GM23338 (cell line): ENCODE data around the gene VPS25. TPM values are rescaled to one million over a fixed set of nuclear protein-coding genes. Genes with fewer than 3 reads are reported as not detected.

Experiments used
- ATAC-seq: fragments of 200-7000 bp; cut with Tn5 transposase; 3 replicates; pipeline ENCODE4 v1.9.1; 2020
- DNase-seq: peaks from one replicate; pipeline ENCODE4 v3.0.0-alpha.2; 2015; ENCODE audit warnings: low spot score
- H2AFZ ChIP-seq: fragments of 200-600 bp; sonication (generic); 2 replicates; pipeline ENCODE4 v1.8.0; 2016; ENCODE audit warnings: antibody characterized with exemption, mild to moderate bottlenecking, moderate library complexity
- H3F3A ChIP-seq: fragments of 200-600 bp; sonication (generic); replicated peaks from 2 replicates; pipeline ENCODE4 v1.8.0; 2017; ENCODE audit warnings: antibody characterized with exemption, mixed run types, low read depth
- H3K27ac ChIP-seq: fragments of 200-600 bp; sonication (generic); 2 replicates; pipeline ENCODE4 v1.6.1; 2016; ENCODE audit warnings: low read depth
- H3K27me3 ChIP-seq: fragments of 200-600 bp; sonication (generic); 2 replicates; pipeline ENCODE4 v1.8.0; 2016; ENCODE audit warnings: mild to moderate bottlenecking, mixed run types, moderate library complexity; ENCODE audit not compliant: insufficient read depth
- H3K36me3 ChIP-seq: fragments of 200-600 bp; sonication (generic); 2 replicates; pipeline ENCODE4 v1.8.0; 2016; ENCODE audit warnings: mild to moderate bottlenecking; ENCODE audit not compliant: insufficient read depth
- H3K4me1 ChIP-seq: fragments of 200-600 bp; sonication (generic); 2 replicates; pipeline ENCODE4 v1.8.0; 2016; ENCODE audit warnings: mild to moderate bottlenecking, moderate library complexity; ENCODE audit not compliant: insufficient read depth
- H3K4me2 ChIP-seq: fragments of 200-600 bp; sonication (generic); 2 replicates; pipeline ENCODE4 v1.7.1; 2017; ENCODE audit warnings: mixed run types
- H3K4me3 ChIP-seq: fragments of 200-600 bp; sonication (generic); 2 replicates; pipeline ENCODE4 v1.6.1; 2016; ENCODE audit warnings: mixed run types
- H3K79me2 ChIP-seq: fragments of 200-600 bp; sonication (generic); replicated peaks from 2 replicates; pipeline ENCODE4 v1.8.0; 2017; ENCODE audit warnings: mild to moderate bottlenecking; ENCODE audit not compliant: insufficient read depth
- H3K9me2 ChIP-seq: fragments of 200-600 bp; sonication (generic); 2 replicates; pipeline ENCODE4 v1.8.0; 2017; ENCODE audit not compliant: insufficient read depth
- H4K20me1 ChIP-seq: fragments of 200-600 bp; sonication (generic); replicated peaks from 2 replicates; pipeline ENCODE4 v1.8.0; 2017; ENCODE audit warnings: mild to moderate bottlenecking; ENCODE audit not compliant: insufficient read depth
- H3K27ac Mint-ChIP-seq: 2 replicates; pipeline ENCODE4 v1.8.0; 2020; ENCODE audit warnings: inconsistent platforms, mild to moderate bottlenecking, moderate library complexity, mixed read lengths
- H3K27me3 Mint-ChIP-seq: 3 replicates; pipeline ENCODE4 v1.8.0; 2022; ENCODE audit warnings: low read depth, mild to moderate bottlenecking, moderate library complexity, mixed read lengths, inconsistent platforms; ENCODE audit not compliant: insufficient read depth, poor library complexity
- H3K36me3 Mint-ChIP-seq: 3 replicates; pipeline ENCODE4 v1.8.0; 2021; ENCODE audit warnings: low read depth, mild to moderate bottlenecking, inconsistent platforms, moderate library complexity, mixed read lengths
- H3K4me1 Mint-ChIP-seq: 3 replicates; pipeline ENCODE4 v1.8.0; 2020; ENCODE audit warnings: mild to moderate bottlenecking, inconsistent platforms, mixed read lengths
- H3K4me3 Mint-ChIP-seq: 3 replicates; pipeline ENCODE4 v1.8.0; 2021; ENCODE audit warnings: moderate library complexity, mild to moderate bottlenecking, inconsistent platforms, mixed read lengths
- H3K9me3 Mint-ChIP-seq: 3 replicates; pipeline ENCODE4 v1.8.0; 2020; ENCODE audit warnings: moderate library complexity, mild to moderate bottlenecking, inconsistent platforms, mixed read lengths
- CREB1 ChIP-seq: fragments of 250-450 bp; sonication (Bioruptor Pico); IDR thresholded peaks from 2 replicates; pipeline ENCODE4 v1.5.0; 2020; ENCODE audit warnings: low read depth, mild to moderate bottlenecking, moderate library complexity
- CTCF ChIP-seq, 2 experiments: fragments of 200-600 bp in 1 of 2; sonication (generic) in 1 of 2; conservative IDR thresholded peaks; 2 replicates each; pipeline versions ENCODE4 v1.5.1 to v1.6.1; 2016 to 2017; ENCODE audit warnings: antibody characterized with exemption in 2 of 2, low read depth in 2 of 2, mild to moderate bottlenecking in 2 of 2, moderate library complexity in 1 of 2
- EZH2phosphoT487 ChIP-seq: fragments of 200-600 bp; sonication (generic); IDR thresholded peaks from one replicate; pipeline ENCODE4 v1.8.1; 2018; ENCODE audit warnings: antibody characterized with exemption; ENCODE audit not compliant: unreplicated experiment
- JUNB ChIP-seq: IDR thresholded peaks from one replicate; pipeline ENCODE4 v1.6.1; 2016; ENCODE audit warnings: antibody characterized with exemption; ENCODE audit not compliant: unreplicated experiment
- NANOG ChIP-seq: IDR thresholded peaks from 2 replicates; pipeline ENCODE4 v1.6.1; 2016; ENCODE audit warnings: antibody characterized with exemption, borderline replicate concordance
- REST ChIP-seq: IDR thresholded peaks from one replicate; pipeline ENCODE4 v1.6.1; 2018; ENCODE audit warnings: antibody characterized with exemption; ENCODE audit not compliant: unreplicated experiment
- ZNF114 ChIP-seq: fragments of 250-450 bp; sonication (Bioruptor Pico); IDR thresholded peaks from 2 replicates; pipeline ENCODE4 v1.5.0; 2020; ENCODE audit warnings: mild to moderate bottlenecking, moderate library complexity
- ZNF331 ChIP-seq: fragments of 250-450 bp; sonication (Bioruptor Pico); IDR thresholded peaks from 2 replicates; pipeline ENCODE4 v1.5.0; 2020; ENCODE audit warnings: low read depth, mild to moderate bottlenecking, moderate library complexity
- ZNF462 ChIP-seq: fragments of 250-450 bp; sonication (Bioruptor Pico); IDR thresholded peaks from 2 replicates; pipeline ENCODE4 v1.5.0; 2020; ENCODE audit warnings: mild to moderate bottlenecking, moderate library complexity
- polyA plus RNA-seq: library from polyadenylated mRNA; unstranded; fragments of >200 nt; fragmentation: Nextera tagmentation; extraction: Ambion mirVana; gene quantifications from 2 replicates; pipeline ENCODE4 v1.2.1, GENCODE V29; 2016
- total RNA-seq: library from RNA; depleted of rRNA; stranded (reverse); fragments of >200 nt; shearing (Covaris generic); gene quantifications from 2 replicates; pipeline ENCODE4 v1.2.3, GENCODE V29; 2014
- TF ChIP-seq, protein P1 (sequence below): IDR thresholded peaks from 2 replicates; pipeline ENCODE4 v1.6.1; 2016; ENCODE audit warnings: antibody characterized with exemption

VPS25 gene
- total and polyA plus RNA-seq, 2 experiments from 2014 or later, result 105 to 110 TPM

GRCh38 chr17:42784409-42784808 lies 11.2 kb downstream of the VPS25 start:
- no peak overlapping the region for H2AFZ ChIP-seq
- H3K9me2 ChIP-seq, result no peaks in the 10 kb centered on the region
- Mint-ChIP-seq H3K4me1 (peaks cover 21% of the 10 kb centered on the region), H3K27ac (no peak overlapping the region), H3K27me3 (peaks cover 43% of the 10 kb centered on the region), H3K36me3 (0 out of 3 replicates have a peak, but pooled peaks cover 3% of the 10 kb centered on the region), H3K4me3 (no peak overlapping the region), H3K9me3 (no peaks in the 10 kb centered on the region; the same call in 2 of the 3 replicates)
- no peak overlapping the region for H3K4me3 ChIP-seq
- peaks cover 34% of the 10 kb centered on the region for H3K27me3 ChIP-seq
- no peak overlapping the region for H3K4me2 ChIP-seq
- TF ChIP-seq REST (no peak), ZNF331 (no peak), CTCF (conservative IDR thresholded peaks at IDR 0.05; ENCODE audit: low read depth in 2 of 2) (no peak), ZNF462 (no peak), JUNB (no peak), CREB1 (no peak), ZNF114 (no peak), EZH2phosphoT487 (no peak), NANOG (no peak)
- TF ChIP-seq, protein P1, sequence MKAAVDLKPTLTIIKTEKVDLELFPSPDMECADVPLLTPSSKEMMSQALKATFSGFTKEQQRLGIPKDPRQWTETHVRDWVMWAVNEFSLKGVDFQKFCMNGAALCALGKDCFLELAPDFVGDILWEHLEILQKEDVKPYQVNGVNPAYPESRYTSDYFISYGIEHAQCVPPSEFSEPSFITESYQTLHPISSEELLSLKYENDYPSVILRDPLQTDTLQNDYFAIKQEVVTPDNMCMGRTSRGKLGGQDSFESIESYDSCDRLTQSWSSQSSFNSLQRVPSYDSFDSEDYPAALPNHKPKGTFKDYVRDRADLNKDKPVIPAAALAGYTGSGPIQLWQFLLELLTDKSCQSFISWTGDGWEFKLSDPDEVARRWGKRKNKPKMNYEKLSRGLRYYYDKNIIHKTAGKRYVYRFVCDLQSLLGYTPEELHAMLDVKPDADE, result no peak
- ATAC-seq (no peak), DNase-seq (no peak)
- no peaks in the 10 kb centered on the region for H4K20me1 ChIP-seq
- no peaks in the 10 kb centered on the region for H3K36me3 ChIP-seq
- peaks cover 8% of the 10 kb centered on the region; the same call in 1 of the 2 replicates for H3F3A ChIP-seq
- H3K79me2 ChIP-seq, result no peaks in the 10 kb centered on the region
- H3K27ac ChIP-seq, result no peak overlapping the region
- peaks cover 21% of the 10 kb centered on the region; the same call in 1 of the 2 replicates for H3K4me1 ChIP-seq
